HG03565 (cell line): ENCODE data around the gene HOMEZ.
"Not testable (repeated sequence)": the region's sequence is repeated elsewhere in the genome, so short reads cannot be mapped to it uniquely, and the experiment has no call there.

Experiments used
- ATAC-seq: cut with Tn5 transposase; IDR thresholded peaks from one replicate; pipeline ENCODE4 v1.9.1; 2021; ENCODE audit warnings: mild to moderate bottlenecking, moderate library complexity; ENCODE audit not compliant: unreplicated experiment

HOMEZ gene

DNA sequence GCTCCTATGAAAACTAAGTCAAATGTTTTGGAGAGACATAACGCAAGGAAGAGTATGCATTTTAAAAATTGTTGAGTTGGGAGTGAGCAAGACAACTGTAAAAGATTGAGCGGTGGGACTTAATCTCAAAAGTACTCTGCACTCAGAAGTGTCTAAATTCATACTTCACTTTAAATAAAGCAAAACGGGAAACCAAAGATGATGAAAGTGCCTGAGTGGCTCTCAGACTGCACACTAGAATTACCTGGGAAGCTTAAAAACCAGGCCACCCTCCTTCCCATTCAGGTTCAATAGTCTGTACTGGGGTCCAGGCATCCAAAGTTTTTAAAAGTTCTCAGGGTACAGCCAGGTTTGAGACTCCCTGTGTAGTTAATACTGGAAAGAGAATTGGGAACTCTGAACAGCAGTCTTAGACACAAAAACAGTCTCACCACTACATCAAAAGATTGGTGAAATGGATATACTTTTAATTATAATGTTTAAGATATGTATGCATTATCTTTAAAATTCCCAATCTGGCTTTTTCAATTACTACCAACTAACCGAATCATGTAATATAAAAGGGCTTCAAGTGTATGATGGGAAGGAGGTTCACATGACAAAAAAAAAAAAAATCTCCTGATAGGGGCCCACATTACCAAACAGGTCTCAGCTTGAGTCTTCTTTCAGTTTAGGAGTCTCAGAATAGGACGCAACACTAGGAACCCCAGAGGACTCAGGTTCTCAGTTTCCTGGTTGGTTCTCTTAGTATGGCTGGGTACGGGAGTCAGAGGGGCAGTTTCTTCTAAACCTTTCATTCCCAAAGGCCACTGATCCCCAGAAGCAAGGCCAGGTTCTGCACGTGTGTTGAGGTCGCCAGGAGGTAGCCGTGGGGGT, 1.0 kb downstream of the HOMEZ start:
- no peak for ATAC-seq

DNA sequence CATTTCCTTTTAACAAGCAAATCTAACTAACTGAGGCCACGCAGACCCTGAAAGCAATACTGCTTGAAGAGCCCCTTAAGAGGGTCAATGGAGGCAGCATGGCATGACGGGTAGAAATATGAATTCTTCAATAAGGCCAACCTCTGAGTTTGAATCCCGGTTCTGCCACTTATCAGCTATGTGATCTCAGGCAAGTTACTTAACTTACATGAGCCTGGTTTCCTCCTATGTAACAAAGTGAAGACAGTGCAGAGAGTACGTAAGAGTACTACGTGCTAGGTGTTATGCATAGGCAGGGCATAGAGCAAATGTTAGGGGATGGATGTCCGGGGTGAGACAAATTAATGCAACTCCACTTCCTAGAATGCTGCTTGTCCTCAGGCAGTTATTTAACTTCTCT, 4.7 kb downstream of the HOMEZ start:
- no peak for ATAC-seq

DNA sequence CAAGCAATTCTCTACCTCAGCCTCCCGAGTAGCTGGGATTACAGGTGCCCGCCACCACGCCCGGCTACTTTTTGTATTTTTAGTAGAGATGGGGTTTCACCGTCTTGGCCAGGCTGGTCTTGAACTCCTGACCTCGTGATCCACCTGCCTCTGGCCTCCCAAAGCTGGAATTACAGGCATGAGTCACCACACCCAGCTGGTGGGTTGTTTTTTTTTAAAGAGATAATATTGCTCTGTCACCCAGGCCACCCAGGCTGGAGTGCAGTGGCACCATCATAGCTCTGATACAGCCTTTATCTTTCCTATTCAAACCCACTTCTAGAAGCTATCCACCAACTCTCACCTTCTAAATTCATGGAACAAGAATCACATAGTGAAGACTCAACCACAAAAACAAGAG, 8.0 kb downstream of the HOMEZ start:
- not testable (repeated sequence) for ATAC-seq

DNA sequence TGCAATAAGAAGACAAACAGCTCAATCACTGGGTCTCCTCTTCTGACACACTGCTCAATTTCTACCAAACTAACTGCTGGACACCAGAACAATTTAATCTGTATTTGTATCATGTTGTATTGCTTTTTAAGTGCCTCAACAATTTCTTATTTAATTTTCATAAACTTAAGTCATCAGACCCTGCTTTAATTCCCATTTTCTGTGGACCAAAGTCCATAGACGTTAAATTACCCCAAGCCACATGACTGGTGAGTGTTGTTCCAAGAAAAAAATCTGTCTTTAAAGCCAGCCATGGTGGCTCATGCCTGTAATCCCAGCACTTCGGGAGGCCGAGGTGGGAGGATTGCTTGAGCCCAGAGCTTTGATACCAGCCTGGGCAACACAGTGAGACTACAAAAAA, 8.7 kb downstream of the HOMEZ start:
- no peak for ATAC-seq

DNA sequence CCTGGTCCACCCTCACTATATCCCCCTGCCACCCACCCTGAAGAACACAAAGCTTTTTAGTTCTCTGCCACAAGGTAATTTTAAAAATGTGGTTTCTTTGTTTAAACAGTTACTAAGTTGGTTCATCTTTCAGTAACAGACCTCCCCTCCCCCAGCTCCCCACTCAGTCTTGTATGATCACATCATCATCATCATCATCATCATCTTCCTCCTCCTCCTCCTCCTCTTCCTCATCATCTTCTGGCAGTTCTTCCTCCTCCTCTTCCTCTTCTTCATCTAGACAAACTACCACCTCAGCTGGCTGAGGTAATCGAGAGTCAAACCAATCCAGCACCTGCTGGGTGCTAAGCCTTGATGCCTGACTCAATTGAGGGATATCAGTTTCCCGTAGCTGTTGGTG, 10.5 kb downstream of the HOMEZ start:
- ATAC-seq, result no peak

DNA sequence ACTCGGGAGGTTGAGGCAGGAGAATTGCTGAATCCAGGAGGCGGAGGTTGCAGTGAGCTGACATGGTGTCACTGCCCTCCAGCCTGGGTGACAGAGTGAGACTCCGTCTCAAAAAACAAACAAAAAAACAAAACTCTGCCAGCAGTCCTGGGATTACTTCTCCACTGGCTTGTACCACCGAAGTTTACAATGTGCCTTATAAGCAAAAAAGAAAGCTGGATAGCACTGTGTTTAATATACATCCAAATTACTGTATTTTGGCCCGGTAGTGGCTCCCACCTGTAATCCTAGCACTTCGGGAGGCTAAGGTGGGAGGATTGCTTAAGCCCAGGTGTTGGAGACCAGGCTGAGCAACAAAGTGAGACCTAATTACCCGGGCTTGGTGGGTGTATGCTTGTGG, 16.7 kb downstream of the HOMEZ start:
- no peak for ATAC-seq

DNA sequence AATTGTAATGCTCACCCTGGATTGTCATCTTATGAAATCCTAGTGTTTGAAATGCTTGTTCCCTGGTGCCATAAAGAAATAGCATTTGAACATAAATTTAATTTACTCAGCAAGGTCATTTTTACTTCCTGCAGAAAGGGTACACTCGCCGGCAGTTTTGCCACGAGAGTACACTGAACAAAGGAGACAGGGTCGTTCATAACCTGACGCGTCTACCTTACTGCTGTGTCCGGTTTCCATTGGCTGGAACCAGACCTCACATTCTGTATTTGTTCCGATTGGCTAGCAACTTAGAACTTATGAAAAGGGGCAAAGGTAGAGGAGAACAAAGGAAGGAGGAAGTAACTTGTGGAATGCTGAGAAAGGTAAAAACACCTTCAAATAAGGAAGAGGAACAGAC, 25.1 kb downstream of the HOMEZ start:
- not testable (repeated sequence) for ATAC-seq

DNA sequence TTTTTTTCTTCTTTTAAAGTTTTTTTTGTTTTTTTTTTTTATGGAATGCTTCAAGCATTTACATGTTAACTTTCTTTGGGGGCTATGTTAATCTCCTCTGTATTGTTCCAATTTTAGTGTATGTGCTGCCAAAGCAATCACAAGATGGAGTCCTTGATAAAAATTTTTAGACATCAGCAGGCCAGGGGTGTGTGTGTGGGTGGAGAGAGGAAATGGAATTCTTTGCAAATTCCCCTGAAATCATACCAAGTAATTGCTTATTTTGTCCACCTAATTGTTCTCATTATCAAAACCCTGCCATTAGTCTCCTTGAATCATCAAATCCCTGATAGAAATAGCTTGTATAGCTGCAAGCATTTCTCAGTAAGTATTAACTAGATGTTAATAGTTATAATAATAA, 26.5 kb downstream of the HOMEZ start:
- no peak for ATAC-seq

DNA sequence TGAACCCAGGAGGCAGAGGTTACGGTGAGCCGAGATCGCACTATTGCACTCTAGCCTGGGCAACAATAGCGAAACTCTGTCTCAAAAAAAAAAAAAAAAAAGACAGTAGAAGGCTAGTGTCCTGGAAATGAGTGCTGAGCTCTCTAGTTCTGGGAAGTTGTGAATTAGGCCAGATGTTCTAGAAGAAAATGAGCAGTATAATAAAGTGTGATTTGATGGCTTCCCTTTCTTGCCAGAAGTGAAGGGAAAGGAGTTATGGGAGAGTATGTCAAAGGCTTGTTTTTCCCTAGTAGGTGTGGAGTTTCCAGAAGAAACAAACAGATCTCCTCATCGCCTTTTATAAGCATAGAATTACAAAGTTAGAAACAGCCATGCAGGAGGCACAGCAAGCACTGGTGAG, 27.7 kb downstream of the HOMEZ start:
- ATAC-seq, result no peak

DNA sequence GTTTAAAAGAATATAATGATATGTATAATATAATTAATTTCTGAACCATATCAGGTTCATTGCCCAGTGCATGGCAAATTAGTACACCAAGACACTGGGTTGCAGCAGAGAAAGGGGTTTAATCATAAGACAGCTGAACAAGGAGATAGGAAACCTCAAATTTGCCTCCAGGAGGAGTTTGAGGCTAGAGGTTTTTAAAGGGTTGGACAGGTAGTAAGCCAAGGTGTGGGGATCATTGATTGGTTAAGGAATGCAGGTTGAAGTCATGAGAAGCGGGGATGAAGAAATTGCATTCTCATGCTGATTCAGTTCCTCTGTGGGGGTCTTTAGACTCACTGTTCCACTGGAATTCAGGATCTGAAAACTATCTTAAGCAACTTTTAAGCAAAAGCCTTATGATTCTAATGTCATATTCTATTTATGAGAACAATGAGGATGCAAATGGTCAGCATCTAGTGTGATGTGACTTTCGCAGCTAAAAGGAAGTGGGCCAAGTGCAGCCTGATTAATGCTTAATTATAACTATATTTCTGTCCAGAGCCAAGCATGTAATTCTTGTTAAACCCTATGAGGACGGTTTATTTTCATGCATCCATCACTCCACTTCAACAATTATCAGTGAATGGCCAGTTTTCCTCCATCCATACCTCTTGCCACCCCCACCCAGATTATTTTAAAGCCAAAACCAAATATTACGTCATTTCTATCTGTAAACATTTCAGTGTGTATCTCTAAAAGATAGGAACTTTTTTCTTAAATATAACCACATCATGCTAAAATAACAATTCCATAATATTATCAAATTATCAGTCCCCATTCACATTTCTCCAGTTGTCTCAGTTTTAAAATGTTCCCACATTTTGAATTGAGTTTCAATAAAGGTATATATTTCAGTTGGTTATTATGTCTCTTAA, 33.3 kb downstream of the HOMEZ start:
- no peak for ATAC-seq

DNA sequence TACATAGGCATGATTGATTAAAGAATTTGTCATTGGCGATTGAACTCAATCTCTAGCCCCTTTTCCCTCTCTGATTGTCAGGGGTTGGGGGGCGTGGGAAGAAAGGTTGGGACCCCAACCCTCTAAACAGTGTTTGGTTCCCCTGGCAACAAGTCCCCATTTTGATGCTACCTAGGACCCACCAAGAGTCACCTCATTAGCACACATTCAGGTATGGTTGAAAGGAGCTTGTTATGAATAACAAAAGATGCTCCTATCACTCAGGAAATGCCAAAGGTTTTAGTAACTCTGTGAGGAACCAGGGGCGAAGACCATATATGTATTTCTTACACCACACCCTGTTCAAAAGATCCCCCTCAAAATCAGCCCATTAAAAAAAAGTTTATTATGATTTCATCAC, 33.9 kb downstream of the HOMEZ start:
- ATAC-seq, result no peak

DNA sequence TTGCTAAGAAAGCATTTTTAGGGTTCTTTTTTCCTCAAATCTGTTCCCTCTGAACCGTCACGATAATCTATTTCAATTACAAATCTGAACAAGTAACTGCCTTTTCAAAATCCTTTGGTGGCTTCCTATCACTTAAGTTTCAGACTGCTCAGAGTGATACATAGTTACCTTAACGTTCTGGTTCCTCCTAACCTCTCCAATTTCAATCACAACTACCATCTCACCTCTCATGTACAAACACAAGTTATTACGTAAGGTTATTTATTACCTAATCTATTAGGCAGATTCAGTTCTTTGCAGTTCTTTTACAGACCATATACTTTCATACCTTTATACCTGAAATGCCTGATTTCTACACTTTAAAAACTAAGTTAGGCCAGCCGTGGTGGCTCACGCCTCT, 36.1 kb downstream of the HOMEZ start:
- no peak for ATAC-seq

DNA sequence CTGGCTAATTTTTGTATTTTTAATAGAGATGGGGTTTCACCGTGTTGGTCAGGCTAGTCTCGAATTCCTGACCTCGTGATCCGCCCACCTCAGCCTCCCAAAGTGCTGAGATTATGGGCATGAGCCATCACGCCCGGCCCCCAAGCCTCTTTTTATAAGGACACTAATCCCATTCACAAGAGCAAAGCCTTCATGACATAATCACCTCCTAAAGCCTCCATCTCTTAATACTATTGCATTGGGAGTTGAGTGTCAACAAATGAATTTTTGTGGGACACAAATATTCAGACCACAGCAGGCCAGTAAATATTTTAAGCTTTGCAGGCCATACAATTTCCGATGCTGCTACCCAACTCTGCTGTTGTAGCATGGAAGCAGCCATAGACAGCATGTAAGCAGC, 37.3 kb downstream of the HOMEZ start:
- no peak for ATAC-seq

DNA sequence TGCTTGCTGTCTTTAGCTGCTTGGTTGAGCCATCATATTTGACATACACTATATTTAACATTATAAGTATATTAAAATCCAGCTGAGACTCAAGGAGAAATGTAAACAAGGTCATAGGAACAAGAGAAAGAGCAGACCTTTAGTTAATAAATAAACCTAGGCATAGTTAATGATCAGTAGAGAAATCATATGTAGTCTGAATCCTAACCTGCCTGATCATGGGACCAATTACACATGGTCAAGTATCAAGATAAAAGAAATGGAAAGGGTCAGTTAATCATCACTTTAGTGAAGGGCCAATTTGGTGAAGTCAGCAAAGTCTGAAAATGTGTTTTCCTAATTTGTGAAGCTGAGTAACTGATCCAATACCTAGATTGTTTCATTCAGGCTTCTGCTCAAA, 40.6 kb downstream of the HOMEZ start:
- ATAC-seq, result no peak

DNA sequence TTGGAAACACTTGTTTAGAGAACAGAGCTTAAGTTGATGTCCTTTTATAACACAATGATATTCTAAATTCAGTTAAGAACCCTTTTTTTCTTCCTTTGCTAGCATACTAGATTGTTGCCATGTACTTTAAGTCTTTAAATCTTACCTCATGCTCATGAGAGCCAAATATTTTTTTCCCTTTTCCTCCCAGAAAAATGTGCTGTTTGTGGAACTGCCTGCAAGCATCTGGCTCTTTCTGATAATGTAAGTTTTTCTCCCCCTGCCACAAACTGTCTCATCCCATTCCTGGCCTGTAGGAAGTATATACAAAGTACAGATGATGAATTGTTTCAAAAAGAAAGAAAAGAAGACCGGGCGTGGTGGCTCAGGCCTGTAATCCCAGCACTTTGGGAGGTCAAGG, 42.9 kb downstream of the HOMEZ start:
- no peak for ATAC-seq

DNA sequence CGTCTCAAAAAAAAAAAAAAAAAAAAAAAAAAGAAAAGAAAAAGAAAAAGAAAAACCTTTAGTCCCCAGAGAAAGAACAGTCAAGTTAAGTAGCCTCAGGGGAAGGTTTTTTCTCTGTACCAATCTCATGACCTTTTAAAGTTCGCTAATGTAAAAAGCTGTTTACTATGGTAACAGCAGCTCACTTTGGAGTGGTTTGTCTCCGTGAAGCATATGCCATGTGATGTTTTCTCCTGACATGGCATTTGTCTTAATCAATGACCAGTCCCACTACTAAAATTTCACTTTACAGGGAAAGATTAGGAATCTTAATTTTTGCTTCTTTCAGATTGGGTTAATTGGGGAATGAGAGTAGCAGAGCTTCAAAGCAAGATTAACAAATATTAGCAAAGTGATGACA, 43.9 kb downstream of the HOMEZ start:
- ATAC-seq, result no peak

DNA sequence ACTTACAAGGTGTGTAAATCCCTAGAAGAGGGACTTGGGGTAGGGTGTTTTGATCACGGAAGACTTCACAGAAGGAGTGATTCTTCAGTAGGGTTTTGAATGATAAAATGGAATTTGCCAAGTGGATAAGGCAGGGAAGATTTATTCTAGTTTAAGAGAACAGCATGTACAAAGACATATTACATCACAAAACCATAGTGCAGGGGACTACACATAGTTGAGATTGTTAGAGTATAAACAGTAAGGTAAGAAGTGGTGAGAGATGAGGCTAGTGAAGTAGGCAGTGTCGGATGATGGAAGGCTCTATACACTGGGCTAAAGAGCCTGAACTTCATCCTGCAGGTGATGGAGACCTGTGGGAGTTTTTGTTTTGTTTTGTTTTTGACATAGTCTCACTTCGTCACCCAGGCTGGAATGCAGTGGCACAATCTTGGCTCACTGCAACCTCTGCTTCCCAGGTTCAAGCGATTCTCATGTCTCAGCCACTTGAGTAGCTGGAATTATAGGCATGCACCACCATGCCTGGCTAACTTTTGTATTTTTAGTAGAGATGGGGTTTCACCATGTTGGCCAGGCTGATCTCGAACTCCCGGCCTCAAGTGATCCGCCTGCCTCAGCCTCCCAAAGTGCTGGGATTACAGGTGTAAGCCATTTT, 44.7 kb downstream of the HOMEZ start:
- not testable (repeated sequence) for ATAC-seq

DNA sequence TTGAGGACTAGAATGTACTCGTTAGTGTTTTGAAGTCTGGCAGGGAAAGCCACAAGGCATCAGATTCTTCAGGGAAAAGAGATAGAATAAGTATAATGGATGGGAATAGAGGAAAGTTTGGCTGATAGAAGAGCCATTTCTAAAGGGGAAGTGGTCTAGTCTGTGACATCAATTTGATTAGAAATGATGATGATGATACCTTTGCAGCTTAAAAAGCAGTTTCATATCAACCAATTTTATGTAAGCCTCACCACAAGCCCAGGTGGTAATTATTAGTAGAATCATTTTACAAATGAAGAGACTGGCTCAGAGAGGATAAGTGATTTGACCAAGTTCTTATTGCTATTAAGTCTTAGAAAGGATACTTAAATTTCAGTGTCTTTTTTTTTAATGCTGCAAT, 45.3 kb downstream of the HOMEZ start:
- ATAC-seq, result no peak

DNA sequence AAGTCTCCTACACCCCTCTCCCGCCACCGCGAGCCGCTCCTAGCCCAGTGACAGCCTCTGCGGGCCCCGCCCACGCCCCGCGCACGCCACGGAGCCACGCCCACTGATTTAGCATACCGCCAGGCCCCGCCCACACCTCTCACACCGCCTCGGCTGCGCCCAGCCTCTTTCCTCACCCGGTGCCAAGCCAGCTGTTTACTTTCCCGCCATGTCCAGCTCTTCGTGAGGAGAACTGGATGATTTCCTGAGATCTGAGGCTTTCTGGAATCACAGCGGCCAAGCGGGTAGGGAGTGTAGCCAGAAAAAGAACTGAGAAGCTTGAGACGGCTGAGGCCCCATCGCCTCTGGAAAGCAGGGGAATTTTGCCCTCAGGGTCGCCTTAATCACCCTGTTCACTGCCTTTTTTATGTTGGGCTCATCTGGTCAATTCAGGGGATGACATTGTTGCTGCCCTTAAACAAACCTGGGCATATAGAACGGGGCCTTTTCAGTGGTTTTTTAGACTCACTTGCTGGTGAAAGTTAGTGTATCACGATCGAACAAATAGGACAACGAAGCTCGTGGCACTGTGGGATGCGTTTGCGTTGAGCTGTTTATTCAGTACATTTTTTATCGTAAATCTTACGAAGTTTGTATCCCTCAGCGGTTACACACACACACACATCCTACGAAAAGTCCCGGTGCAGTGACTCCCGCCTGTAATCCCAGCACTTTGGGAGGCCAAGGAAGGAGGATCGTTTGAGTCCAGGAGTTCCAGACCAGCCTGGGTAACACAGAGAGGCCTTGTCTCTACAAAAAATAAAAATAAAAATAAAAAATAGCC, 47.9 kb downstream of the HOMEZ start, which contains the start of gene RNF212B:
TSS of gene RNF212B (plus strand) at position 165 of the 823 bp plus-strand sequence. CDS start 2,410 bp downstream, outside the sequence.
- no peak for ATAC-seq

DNA sequence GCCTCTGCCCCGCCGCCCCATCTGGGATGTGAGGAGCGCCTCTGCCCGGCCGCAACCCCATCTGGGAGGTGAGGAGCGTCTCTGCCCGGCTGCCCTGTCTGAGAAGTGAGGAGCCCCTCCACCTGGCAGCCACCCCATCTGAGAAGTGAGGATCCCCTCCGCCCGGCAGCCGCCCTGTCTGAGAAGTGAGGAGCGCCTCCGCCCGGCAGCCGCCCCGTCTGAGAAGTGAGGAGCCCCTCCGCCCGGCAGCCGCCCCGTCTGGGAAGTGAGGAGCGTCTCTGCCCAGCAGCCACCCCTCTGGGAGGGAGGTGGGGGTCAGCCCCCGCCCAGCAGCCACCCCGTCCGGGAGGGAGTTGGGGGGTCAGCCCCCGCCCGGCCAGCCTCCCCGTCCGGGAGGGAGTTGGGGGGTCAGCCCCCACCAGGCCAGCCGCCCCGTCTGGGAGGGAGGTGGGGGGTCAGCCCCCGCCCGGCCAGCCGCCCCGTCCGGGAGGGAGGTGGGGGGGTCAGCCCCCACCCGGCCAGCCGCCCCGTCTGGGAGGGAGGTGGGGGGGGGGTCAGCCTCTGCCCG, 53.6 kb downstream of the HOMEZ start:
- ATAC-seq, result not testable (repeated sequence)
